ENCODE measurements around the gene KPTN.

KPTN gene

DNA sequence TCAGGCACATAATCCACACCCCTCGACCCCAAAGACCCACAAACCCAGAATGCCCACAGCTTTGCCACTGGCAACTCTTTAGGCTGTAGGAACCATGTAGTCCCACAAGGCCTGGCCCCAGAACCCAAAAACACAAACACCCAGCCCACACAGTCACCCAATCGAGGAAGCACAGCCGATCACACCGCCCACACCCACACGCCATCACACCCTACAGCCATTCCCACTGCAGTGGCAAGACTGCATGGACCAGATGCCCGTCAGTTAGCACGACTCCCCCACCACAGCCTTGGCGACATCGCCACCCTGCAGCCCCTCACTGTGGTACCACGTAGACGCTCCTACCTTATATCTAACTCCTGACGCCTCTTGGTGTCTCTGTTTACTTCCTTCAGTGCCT lies 40.7 kb downstream of the KPTN start:
- peaks cover 6% of the 10 kb centered on the region for H3K4me1 ChIP-seq (ENCODE audit: insufficient read depth, low read length)
- no peak overlapping the region for H3K4me3 ChIP-seq (ENCODE audit: low read length)
- H3K27me3 ChIP-seq (ENCODE audit: insufficient read depth, low read length): peaks cover 21% of the 10 kb centered on the region
- H3K36me3 ChIP-seq (ENCODE audit: insufficient read depth, low read length): no peaks in the 10 kb centered on the region
- H3K9me3 ChIP-seq (ENCODE audit: insufficient read depth, low read depth, low read length): no peaks in the 10 kb centered on the region
- no peak overlapping the region for H3K9ac ChIP-seq (ENCODE audit: low read depth, low read length)
- WGBS: 76% methylated on average over 12 of the region's 12 CpGs
- no peak overlapping the region for H3K27ac ChIP-seq (ENCODE audit: low read depth, low read length)

DNA sequence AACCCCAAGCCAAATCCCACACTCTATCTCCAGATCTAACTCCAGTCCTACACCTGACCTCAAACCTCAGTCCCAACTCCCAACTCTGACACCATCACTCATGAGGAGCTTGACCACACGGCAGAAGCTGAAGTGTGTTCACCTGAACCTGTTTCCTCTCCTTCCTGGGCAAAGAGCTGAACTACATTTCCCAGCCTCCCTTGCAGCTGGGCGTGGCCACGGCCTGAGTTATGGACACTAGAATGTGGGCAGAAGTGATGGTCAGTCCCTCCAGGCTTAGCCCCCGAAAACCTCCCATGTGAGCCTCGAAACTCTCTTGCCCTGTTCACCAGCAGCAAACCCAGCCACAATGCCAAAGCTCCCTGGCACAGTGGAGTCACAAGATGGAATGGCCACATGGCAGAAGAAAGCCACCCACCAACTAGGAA lies 45.2 kb downstream of the KPTN start:
- Histone ChIP-seq H3K9ac (ENCODE audit: low read depth, low read length) (no peak overlapping the region), H3K9me3 (ENCODE audit: insufficient read depth, low read depth, low read length) (no peaks in the 10 kb centered on the region), H3K36me3 (ENCODE audit: insufficient read depth, low read length) (no peaks in the 10 kb centered on the region), H3K27ac (ENCODE audit: low read depth, low read length) (no peak overlapping the region), H3K4me3 (ENCODE audit: low read length) (no peak overlapping the region), H3K4me1 (ENCODE audit: insufficient read depth, low read length) (no peaks in the 10 kb centered on the region), H3K27me3 (ENCODE audit: insufficient read depth, low read length) (no peaks in the 10 kb centered on the region)
- 51% methylated on average over 5 of the region's 5 CpGs for WGBS

DNA sequence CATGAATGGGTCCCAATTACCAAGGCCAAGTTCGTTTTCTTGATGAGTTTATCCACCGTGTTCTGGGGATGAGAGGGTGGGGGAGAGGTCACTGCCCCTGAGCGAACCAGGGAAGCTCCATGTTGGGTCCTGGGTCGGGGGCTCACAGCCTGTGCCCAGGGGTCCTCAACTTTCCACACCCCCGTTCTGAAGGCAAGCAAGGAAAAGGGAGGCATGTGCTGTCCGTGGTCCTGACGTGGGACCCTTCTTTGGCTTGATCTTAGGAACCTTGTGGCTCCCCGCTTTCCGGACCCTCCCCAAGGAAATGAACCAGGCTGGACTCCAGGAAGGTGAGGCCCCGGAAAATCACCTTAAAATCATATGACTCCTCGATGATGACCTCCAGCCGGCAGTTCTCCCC lies 46.5 kb downstream of the KPTN start:
- WGBS: 63% methylated on average over 12 of the region's 12 CpGs

GRCh38 chr19:47436712-47437401 lies 47.2 kb downstream of the KPTN start:
- Histone ChIP-seq H3K27ac (ENCODE audit: low read depth, low read length) (no peak overlapping the region), H3K9me3 (ENCODE audit: insufficient read depth, low read depth, low read length) (no peaks in the 10 kb centered on the region), H3K36me3 (ENCODE audit: insufficient read depth, low read length) (no peaks in the 10 kb centered on the region), H3K9ac (ENCODE audit: low read depth, low read length) (no peak overlapping the region), H3K4me1 (ENCODE audit: insufficient read depth, low read length) (no peaks in the 10 kb centered on the region), H3K27me3 (ENCODE audit: insufficient read depth, low read length) (no peaks in the 10 kb centered on the region), H3K4me3 (ENCODE audit: low read length) (no peak overlapping the region)
- WGBS: 38% methylated on average over 17 of the region's 17 CpGs

More for the DNA sequence above, 46.5 kb downstream of the KPTN start:
- Histone ChIP-seq H3K27me3 (ENCODE audit: insufficient read depth, low read length) (no peaks in the 10 kb centered on the region), H3K36me3 (ENCODE audit: insufficient read depth, low read length) (no peaks in the 10 kb centered on the region), H3K27ac (ENCODE audit: low read depth, low read length) (no peak overlapping the region), H3K4me3 (ENCODE audit: low read length) (no peak overlapping the region), H3K9me3 (ENCODE audit: insufficient read depth, low read depth, low read length) (no peaks in the 10 kb centered on the region), H3K4me1 (ENCODE audit: insufficient read depth, low read length) (no peaks in the 10 kb centered on the region), H3K9ac (ENCODE audit: low read depth, low read length) (no peak overlapping the region)

DNA sequence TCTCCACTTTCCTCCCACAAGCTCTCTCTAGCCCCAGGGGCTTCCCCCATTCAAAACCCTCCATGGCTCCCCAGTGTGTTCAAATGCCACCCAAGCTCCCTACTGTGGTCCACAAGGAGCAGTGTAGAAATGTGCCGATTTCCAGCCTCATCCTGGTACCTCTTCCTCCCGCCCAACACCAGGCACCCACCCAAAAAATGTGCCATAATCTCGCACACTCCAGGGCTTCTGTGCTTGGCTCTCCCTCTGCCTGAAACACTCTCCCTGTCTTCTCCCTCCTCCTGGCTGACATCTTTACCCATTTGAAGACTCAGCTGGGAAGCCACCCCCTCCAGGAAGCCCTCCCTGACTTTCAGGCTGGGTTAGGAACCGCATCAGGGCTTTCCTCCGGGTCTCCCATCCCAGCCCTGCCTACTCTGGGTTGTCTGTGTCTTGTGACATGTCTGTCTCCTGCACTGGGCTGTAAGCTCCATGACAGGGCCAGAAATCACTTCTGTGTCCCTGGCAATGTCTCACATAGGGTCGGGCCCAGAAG lies 48.1 kb downstream of the KPTN start:
- WGBS: 90% methylated on average over 6 of the region's 6 CpGs
- H3K36me3 ChIP-seq (ENCODE audit: insufficient read depth, low read length): no peaks in the 10 kb centered on the region
- H3K27ac ChIP-seq (ENCODE audit: low read depth, low read length): no peak overlapping the region
- H3K4me1 ChIP-seq (ENCODE audit: insufficient read depth, low read length): no peaks in the 10 kb centered on the region
- no peak overlapping the region for H3K4me3 ChIP-seq (ENCODE audit: low read length)
- peaks cover 1% of the 10 kb centered on the region; the same call in 1 of the 2 replicates for H3K27me3 ChIP-seq (ENCODE audit: insufficient read depth, low read length)
- no peaks in the 10 kb centered on the region for H3K9me3 ChIP-seq (ENCODE audit: insufficient read depth, low read depth, low read length)
- no peak overlapping the region for H3K9ac ChIP-seq (ENCODE audit: low read depth, low read length)

- H3K4me3 ChIP-seq (ENCODE audit: low read length): no peak overlapping the region
- no peak overlapping the region for H3K9ac ChIP-seq (ENCODE audit: low read depth, low read length)
- H3K27me3 ChIP-seq (ENCODE audit: insufficient read depth, low read length): peaks cover 9% of the 10 kb centered on the region
- H3K36me3 ChIP-seq (ENCODE audit: insufficient read depth, low read length): no peaks in the 10 kb centered on the region
- WGBS: 80% methylated on average over 15 of the region's 16 CpGs
- H3K4me1 ChIP-seq (ENCODE audit: insufficient read depth, low read length): no peaks in the 10 kb centered on the region
- H3K9me3 ChIP-seq (ENCODE audit: insufficient read depth, low read depth, low read length): no peaks in the 10 kb centered on the region
- no peak overlapping the region for H3K27ac ChIP-seq (ENCODE audit: low read depth, low read length)
Measured at GRCh38 chr19:47435196-47435595, 48.8 kb downstream of the KPTN start.

DNA sequence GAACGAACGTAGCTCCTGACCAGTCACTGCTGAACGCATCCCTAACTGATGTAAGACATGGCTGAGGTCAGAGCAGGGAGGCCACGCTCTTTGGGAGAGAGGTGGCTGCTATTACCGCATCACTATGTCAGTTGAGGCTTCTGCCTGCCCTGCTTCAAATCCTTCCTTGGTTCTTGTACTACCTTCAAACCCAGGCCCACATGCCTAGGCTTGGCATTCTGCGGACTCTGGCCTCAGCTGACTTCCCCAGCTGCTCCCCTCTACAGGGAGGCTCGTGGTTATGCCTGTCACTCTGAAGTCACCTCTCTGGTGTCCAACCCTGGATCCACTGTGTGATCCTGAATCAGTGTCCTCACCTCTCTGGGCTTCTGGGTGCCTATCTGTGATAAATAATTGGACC lies 49.9 kb downstream of the KPTN start:
- Histone ChIP-seq H3K9me3 (ENCODE audit: insufficient read depth, low read depth, low read length) (no peaks in the 10 kb centered on the region), H3K36me3 (ENCODE audit: insufficient read depth, low read length) (no peaks in the 10 kb centered on the region), H3K27me3 (ENCODE audit: insufficient read depth, low read length) (peaks cover 20% of the 10 kb centered on the region), H3K4me1 (ENCODE audit: insufficient read depth, low read length) (no peaks in the 10 kb centered on the region), H3K4me3 (ENCODE audit: low read length) (no peak overlapping the region), H3K27ac (ENCODE audit: low read depth, low read length) (no peak overlapping the region), H3K9ac (ENCODE audit: low read depth, low read length) (no peak overlapping the region)
- 84% methylated on average over 7 of the region's 7 CpGs for WGBS

GRCh38 chr19:47433121-47433520 lies 50.9 kb downstream of the KPTN start:
- Histone ChIP-seq H3K36me3 (ENCODE audit: insufficient read depth, low read length) (no peaks in the 10 kb centered on the region), H3K27me3 (ENCODE audit: insufficient read depth, low read length) (peaks cover 25% of the 10 kb centered on the region), H3K4me3 (ENCODE audit: low read length) (no peak overlapping the region), H3K27ac (ENCODE audit: low read depth, low read length) (no peak overlapping the region), H3K4me1 (ENCODE audit: insufficient read depth, low read length) (no peaks in the 10 kb centered on the region), H3K9ac (ENCODE audit: low read depth, low read length) (no peak overlapping the region), H3K9me3 (ENCODE audit: insufficient read depth, low read depth, low read length) (no peaks in the 10 kb centered on the region)
- 86% methylated on average over 1 of the region's 1 CpG for WGBS

DNA sequence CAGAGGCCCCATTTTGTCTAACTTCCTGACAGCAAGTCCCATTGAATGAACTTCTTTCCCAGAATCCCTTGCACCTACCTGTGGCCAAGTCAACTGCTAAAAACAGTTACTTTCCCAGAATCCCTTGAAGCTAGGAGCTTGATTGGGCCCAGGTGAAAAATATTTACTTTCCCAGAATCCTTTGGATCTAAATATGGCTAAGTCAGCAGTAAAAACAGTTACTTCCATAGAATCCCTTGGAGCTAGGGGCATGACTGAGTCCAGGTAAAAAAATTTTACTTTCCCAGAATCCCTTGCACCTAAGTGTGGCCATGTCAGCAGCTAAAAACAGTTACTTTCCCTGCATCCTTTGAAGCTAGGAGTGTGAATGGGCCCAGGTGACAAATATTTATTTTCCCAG lies 51.5 kb downstream of the KPTN start:
- Histone ChIP-seq H3K27me3 (ENCODE audit: insufficient read depth, low read length) (peaks cover 25% of the 10 kb centered on the region), H3K4me3 (ENCODE audit: low read length) (no peak overlapping the region), H3K36me3 (ENCODE audit: insufficient read depth, low read length) (no peaks in the 10 kb centered on the region), H3K9ac (ENCODE audit: low read depth, low read length) (no peak overlapping the region), H3K4me1 (ENCODE audit: insufficient read depth, low read length) (peaks cover 3% of the 10 kb centered on the region; the same call in 1 of the 2 replicates), H3K9me3 (ENCODE audit: insufficient read depth, low read depth, low read length) (no peaks in the 10 kb centered on the region), H3K27ac (ENCODE audit: low read depth, low read length) (no peak overlapping the region)

DNA sequence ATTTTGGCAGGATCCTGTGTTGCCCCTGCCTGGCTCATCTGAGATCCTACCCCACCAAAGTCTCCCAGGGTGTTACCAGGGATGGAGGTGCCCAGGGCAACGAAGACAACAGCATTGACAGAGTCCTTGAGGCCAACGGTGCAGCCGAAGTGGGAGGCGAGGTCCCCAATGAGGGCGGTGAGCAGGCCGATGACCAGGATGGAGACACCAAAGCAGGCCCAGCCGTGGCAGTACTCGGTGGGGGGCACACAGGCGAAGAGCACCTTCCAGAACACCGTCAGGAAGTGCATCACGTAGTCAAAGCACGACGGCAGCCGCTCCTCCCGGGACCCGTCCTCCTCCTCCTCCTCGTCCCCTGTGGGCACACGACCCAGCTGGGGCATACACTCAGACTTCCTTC lies 51.9 kb downstream of the KPTN start:
- H3K4me1 ChIP-seq (ENCODE audit: insufficient read depth, low read length): peaks cover 3% of the 10 kb centered on the region; the same call in 1 of the 2 replicates
- H3K36me3 ChIP-seq (ENCODE audit: insufficient read depth, low read length): no peaks in the 10 kb centered on the region
- H3K9me3 ChIP-seq (ENCODE audit: insufficient read depth, low read depth, low read length): no peaks in the 10 kb centered on the region
- H3K9ac ChIP-seq (ENCODE audit: low read depth, low read length): no peak overlapping the region
- no peak overlapping the region for H3K27ac ChIP-seq (ENCODE audit: low read depth, low read length)
- H3K4me3 ChIP-seq (ENCODE audit: low read length): no peak overlapping the region
- WGBS: 92% methylated on average over 18 of the region's 18 CpGs
- peaks cover 25% of the 10 kb centered on the region for H3K27me3 ChIP-seq (ENCODE audit: insufficient read depth, low read length)

DNA sequence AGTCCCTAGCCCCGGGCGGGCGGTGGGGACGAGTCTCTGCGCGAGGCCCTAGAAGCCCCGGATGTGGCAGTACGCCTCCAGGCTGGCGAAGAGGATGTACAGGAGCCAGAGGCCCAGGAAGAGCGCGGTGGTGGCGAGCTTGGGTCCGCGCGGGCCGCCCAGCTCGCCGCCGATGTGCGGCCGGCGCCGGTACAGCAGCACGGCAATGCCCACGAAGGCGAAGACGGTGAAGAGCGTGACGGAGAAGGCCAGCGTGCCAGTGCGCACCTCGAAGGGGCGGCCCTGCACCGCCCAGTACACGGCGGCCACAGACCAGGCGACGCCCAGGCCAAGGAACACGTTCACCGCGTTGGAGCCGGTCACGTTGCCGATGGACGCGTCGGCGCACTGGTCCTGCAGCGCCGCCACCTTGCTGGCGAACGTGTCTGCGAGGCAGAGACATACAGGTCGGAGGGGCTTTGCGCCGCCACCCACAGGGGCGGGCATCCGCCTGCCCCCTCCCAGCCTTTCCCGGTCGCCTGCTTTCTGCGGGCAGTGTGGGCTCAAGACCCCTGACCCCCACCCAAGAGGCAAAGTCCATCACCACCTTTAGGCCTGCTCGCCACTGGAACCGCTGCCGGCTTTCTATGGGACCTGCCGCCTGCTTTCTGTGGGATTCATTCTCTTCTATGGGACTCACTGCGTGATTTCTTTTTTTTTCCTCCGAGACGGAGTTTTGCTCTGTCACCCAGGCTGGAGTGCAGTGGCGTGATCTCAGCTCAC lies 53.8 kb downstream of the KPTN start:
- Histone ChIP-seq H3K9me3 (ENCODE audit: insufficient read depth, low read depth, low read length) (no peaks in the 10 kb centered on the region), H3K4me3 (ENCODE audit: low read length) (peak overlapping the region; percentile 42), H3K4me1 (ENCODE audit: insufficient read depth, low read length) (peaks cover 3% of the 10 kb centered on the region; the same call in 1 of the 2 replicates), H3K27me3 (ENCODE audit: insufficient read depth, low read length) (peaks cover 29% of the 10 kb centered on the region), H3K36me3 (ENCODE audit: insufficient read depth, low read length) (no peaks in the 10 kb centered on the region), H3K27ac (ENCODE audit: low read depth, low read length) (no peak overlapping the region), H3K9ac (ENCODE audit: low read depth, low read length) (peak overlapping the region; percentile 22; the same call in 1 of the 2 replicates)
- 8% methylated on average over 69 of the region's 69 CpGs for WGBS
